ENCODE data around the gene CTIF.

CTIF gene

GRCh38 chr18:48842259-48843061 is 303.6 kb downstream of the CTIF start:
- DNase-seq, result peak in 1 of 2 experiments; percentile 14

GRCh38 chr18:48843162-48843561 is 304.3 kb downstream of the CTIF start:
- DNase-seq, result no peak

GRCh38 chr18:48843596-48843995 is 304.8 kb downstream of the CTIF start:
- no peak for DNase-seq

- no peak for DNase-seq
Measured at GRCh38 chr18:48844271-48844670, 305.4 kb downstream of the CTIF start.

GRCh38 chr18:48845174-48845573 is 306.3 kb downstream of the CTIF start:
- DNase-seq, result no peak

GRCh38 chr18:48846423-48846932 is 307.6 kb downstream of the CTIF start:
- DNase-seq, result no peak

- no peak for DNase-seq
Measured at GRCh38 chr18:48847807-48848486, 309.1 kb downstream of the CTIF start.

GRCh38 chr18:48848641-48849143 is 309.9 kb downstream of the CTIF start:
- DNase-seq, result no peak

GRCh38 chr18:48850822-48851598 is 312.2 kb downstream of the CTIF start:
- no peak for DNase-seq

- DNase-seq, result no peak
Measured at GRCh38 chr18:48851599-48851960, 312.7 kb downstream of the CTIF start.

- no peak for DNase-seq
Measured at GRCh38 chr18:48852292-48852691, 313.5 kb downstream of the CTIF start.

GRCh38 chr18:48852794-48853193 is 314.0 kb downstream of the CTIF start:
- no peak for DNase-seq

- no peak for DNase-seq
Measured at GRCh38 chr18:48853588-48853987, 314.8 kb downstream of the CTIF start.

GRCh38 chr18:48854780-48855179 is 315.9 kb downstream of the CTIF start:
- DNase-seq, result no peak

GRCh38 chr18:48855422-48856377 is 316.9 kb downstream of the CTIF start:
- DNase-seq, result no peak

- no peak for DNase-seq
Measured at GRCh38 chr18:48857023-48857694, 318.3 kb downstream of the CTIF start.

- DNase-seq, result no peak
Measured at GRCh38 chr18:48858676-48859075, 319.8 kb downstream of the CTIF start.

- no peak for DNase-seq
Measured at GRCh38 chr18:48859311-48860268, 320.8 kb downstream of the CTIF start.

- DNase-seq, result no peak
Measured at GRCh38 chr18:48860269-48861180, 321.7 kb downstream of the CTIF start.

All from activated CD4-positive, alpha-beta T cell treated with anti-CD3 and anti-CD28 coated beads, Interleukin-2, amount 50 U/mL, for 4 hours (primary cell).